Measurements from ENCODE around the gene ZNF423. TPM values are rescaled to one million over a fixed set of nuclear protein-coding genes. Genes with fewer than 3 reads are reported as not detected.

Gene ZNF423
- total and polyA plus RNA-seq, 2 of the 13 experiments (the other 11 are each of a cell fraction or from before 2014, with no cell fraction given): 0.07 to 0.31 TPM

DNA sequence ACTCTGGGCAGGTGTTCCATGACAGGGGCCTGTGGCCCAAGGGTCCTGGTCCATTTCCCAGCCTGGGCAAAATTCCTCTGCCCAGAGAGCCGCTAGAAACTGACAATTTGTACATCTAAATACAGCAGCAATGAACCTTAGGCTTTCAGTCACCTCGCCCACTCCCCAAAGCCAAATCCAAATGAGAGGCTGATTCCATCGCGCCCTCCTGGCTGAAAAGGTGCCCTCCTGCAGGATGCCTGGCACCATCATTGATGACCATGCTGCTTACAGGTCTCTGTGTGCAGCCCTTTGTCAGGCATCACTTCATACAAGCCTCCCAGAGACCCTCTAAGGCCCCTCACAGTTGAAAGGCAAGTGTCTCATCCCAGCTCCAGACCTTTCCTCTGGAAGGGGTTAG lies 367.6 kb downstream of the ZNF423 start:
- H3K4me1 ChIP-seq (ENCODE audit: insufficient read depth, low read length): no peaks in the 10 kb centered on the region
- intact Hi-C loops (cut with micrococcal nuclease; ENCODE audit: unreplicated experiment): no loop called here
- peaks cover 0 to 11% of the 10 kb centered on the region in 2 experiments; a peak in 1 of 5 replicates for H3K27me3 ChIP-seq (ENCODE audit: control insufficient read depth in 1 of 2, insufficient read depth in 2 of 2, low read length in 2 of 2)
- CTCF ChIA-PET (ENCODE audit: low intra/inter-chr PET ratio, low total read pairs): no interaction called here
- no peak overlapping the region for H3K4me2 ChIP-seq (ENCODE audit: low read depth, low read length)
- no peaks in the 10 kb centered on the region for H3K79me2 ChIP-seq (ENCODE audit: insufficient read depth, low read length)
- ATAC-seq: no peak
- H4K20me1 ChIP-seq (ENCODE audit: insufficient read depth, low read length): no peaks in the 10 kb centered on the region
- no peak overlapping the region for H3K9ac ChIP-seq (ENCODE audit: insufficient read depth, low read depth, low read length)
- POLR2A ChIA-PET: no interaction called here
- H3K27ac ChIP-seq (ENCODE audit: extremely low read length, insufficient read depth, low read length): no peak overlapping the region
- 46% methylated on average over 4 of the region's 4 CpGs for WGBS (ENCODE audit: low lambda C conversion rate)
- in situ Hi-C loops (cut with HindIII; ENCODE audit: extremely low pct_ligation_motif_present, low pct_unique_long_range_greater_than_20kb): no loop called here
- TF ChIP-seq, protein P1, sequence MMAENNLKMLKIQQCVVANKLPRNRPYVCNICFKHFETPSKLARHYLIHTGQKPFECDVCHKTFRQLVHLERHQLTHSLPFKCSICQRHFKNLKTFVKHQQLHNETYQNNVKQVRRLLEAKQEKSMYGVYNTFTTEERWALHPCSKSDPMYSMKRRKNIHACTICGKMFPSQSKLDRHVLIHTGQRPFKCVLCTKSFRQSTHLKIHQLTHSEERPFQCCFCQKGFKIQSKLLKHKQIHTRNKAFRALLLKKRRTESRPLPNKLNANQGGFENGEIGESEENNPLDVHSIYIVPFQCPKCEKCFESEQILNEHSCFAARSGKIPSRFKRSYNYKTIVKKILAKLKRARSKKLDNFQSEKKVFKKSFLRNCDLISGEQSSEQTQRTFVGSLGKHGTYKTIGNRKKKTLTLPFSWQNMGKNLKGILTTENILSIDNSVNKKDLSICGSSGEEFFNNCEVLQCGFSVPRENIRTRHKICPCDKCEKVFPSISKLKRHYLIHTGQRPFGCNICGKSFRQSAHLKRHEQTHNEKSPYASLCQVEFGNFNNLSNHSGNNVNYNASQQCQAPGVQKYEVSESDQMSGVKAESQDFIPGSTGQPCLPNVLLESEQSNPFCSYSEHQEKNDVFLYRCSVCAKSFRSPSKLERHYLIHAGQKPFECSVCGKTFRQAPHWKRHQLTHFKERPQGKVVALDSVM (CRISPR knock-in tag; IDR thresholded peaks at IDR 0.05): no peak
- H3K4me3 ChIP-seq (replicated peaks in 1 of 3; ENCODE audit: insufficient read depth in 1 of 3, low read depth in 2 of 3, low read length in 3 of 3): no peak overlapping the region
- no peaks in the 10 kb centered on the region for H3K9me3 ChIP-seq (ENCODE audit: low read length)
- no TSS peak for BruUV-seq (replicated peaks)
- no peak for DNase-seq (ENCODE audit: low spot score)
- no peak overlapping the region for H2AFZ ChIP-seq (ENCODE audit: low read length)
- no peak for FAIRE-seq
- H3K36me3 ChIP-seq (replicated peaks in 1 of 2; ENCODE audit: control insufficient read depth in 1 of 2, insufficient read depth in 2 of 2, low read length in 2 of 2): no peaks in the 10 kb centered on the region

DNA sequence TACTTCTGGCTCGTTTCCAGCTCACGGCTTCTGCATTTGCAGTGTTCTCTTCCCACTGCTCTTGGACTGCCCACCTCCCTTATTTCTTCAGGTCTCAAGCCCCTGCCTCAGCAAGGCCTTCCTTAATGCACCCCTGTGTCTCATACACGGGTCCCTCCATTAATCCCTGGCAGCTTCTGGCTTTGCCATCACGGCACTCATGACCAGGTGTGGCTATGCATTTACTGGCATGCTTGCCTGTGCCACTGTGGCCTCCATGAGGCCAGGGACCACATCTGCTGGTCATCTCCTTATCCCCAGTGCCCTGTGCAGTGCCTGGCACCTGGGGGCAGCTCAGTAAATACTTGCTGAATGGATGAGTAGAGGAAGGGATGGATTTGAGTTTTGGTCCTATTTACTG lies 368.2 kb downstream of the ZNF423 start:
- POLR2A ChIA-PET: no interaction called here
- no TSS peak for BruUV-seq (replicated peaks)
- in situ Hi-C loops (cut with HindIII; ENCODE audit: extremely low pct_ligation_motif_present, low pct_unique_long_range_greater_than_20kb) (no loop called here), intact Hi-C loops (cut with micrococcal nuclease; ENCODE audit: unreplicated experiment) (no loop called here)
- ATAC-seq (no peak), FAIRE-seq (no peak), DNase-seq (ENCODE audit: low spot score) (no peak)
- Histone ChIP-seq H3K9me3 (ENCODE audit: low read length) (no peaks in the 10 kb centered on the region), H4K20me1 (ENCODE audit: insufficient read depth, low read length) (no peaks in the 10 kb centered on the region), H3K27me3 (ENCODE audit: control insufficient read depth in 1 of 2, insufficient read depth in 2 of 2, low read length in 2 of 2) (peaks cover 0 to 11% of the 10 kb centered on the region in 2 experiments; a peak in 1 of 5 replicates), H3K36me3 (replicated peaks in 1 of 2; ENCODE audit: control insufficient read depth in 1 of 2, insufficient read depth in 2 of 2, low read length in 2 of 2) (no peaks in the 10 kb centered on the region), H3K9ac (ENCODE audit: insufficient read depth, low read depth, low read length) (no peak overlapping the region), H3K4me1 (ENCODE audit: insufficient read depth, low read length) (no peaks in the 10 kb centered on the region), H3K27ac (ENCODE audit: extremely low read length, insufficient read depth, low read length) (no peak overlapping the region), H3K79me2 (ENCODE audit: insufficient read depth, low read length) (no peaks in the 10 kb centered on the region), H3K4me2 (ENCODE audit: low read depth, low read length) (no peak overlapping the region), H3K4me3 (replicated peaks in 1 of 3; ENCODE audit: insufficient read depth in 1 of 3, low read depth in 2 of 3, low read length in 3 of 3) (no peak overlapping the region), H2AFZ (ENCODE audit: low read length) (no peak overlapping the region)
- CTCF ChIA-PET (ENCODE audit: low intra/inter-chr PET ratio, low total read pairs): no interaction called here
- WGBS (ENCODE audit: low lambda C conversion rate): 3% methylated on average over 4 of the region's 4 CpGs
- TF ChIP-seq ZNF333 (CRISPR knock-in tag; IDR thresholded peaks at IDR 0.05; ENCODE audit: borderline replicate concordance): no peak
- TF ChIP-seq ZC3H4 (CRISPR knock-in tag; IDR thresholded peaks at IDR 0.05; ENCODE audit: borderline replicate concordance): no peak
- no peak for TF ChIP-seq CEBPB (IDR thresholded peaks at IDR 0.05; ENCODE audit: borderline replicate concordance, low read depth, low read length)
- no peak for TF ChIP-seq SYNCRIP (IDR thresholded peaks at IDR 0.05; ENCODE audit: insufficient read depth, low read depth, low read length)
- no peak for TF ChIP-seq ZNF780A (CRISPR knock-in tag; IDR thresholded peaks at IDR 0.05)
- TF ChIP-seq, protein P2, sequence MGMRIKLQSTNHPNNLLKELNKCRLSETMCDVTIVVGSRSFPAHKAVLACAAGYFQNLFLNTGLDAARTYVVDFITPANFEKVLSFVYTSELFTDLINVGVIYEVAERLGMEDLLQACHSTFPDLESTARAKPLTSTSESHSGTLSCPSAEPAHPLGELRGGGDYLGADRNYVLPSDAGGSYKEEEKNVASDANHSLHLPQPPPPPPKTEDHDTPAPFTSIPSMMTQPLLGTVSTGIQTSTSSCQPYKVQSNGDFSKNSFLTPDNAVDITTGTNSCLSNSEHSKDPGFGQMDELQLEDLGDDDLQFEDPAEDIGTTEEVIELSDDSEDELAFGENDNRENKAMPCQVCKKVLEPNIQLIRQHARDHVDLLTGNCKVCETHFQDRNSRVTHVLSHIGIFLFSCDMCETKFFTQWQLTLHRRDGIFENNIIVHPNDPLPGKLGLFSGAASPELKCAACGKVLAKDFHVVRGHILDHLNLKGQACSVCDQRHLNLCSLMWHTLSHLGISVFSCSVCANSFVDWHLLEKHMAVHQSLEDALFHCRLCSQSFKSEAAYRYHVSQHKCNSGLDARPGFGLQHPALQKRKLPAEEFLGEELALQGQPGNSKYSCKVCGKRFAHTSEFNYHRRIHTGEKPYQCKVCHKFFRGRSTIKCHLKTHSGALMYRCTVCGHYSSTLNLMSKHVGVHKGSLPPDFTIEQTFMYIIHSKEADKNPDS (CRISPR knock-in tag; IDR thresholded peaks at IDR 0.05): no peak
- TF ChIP-seq, protein P3, sequence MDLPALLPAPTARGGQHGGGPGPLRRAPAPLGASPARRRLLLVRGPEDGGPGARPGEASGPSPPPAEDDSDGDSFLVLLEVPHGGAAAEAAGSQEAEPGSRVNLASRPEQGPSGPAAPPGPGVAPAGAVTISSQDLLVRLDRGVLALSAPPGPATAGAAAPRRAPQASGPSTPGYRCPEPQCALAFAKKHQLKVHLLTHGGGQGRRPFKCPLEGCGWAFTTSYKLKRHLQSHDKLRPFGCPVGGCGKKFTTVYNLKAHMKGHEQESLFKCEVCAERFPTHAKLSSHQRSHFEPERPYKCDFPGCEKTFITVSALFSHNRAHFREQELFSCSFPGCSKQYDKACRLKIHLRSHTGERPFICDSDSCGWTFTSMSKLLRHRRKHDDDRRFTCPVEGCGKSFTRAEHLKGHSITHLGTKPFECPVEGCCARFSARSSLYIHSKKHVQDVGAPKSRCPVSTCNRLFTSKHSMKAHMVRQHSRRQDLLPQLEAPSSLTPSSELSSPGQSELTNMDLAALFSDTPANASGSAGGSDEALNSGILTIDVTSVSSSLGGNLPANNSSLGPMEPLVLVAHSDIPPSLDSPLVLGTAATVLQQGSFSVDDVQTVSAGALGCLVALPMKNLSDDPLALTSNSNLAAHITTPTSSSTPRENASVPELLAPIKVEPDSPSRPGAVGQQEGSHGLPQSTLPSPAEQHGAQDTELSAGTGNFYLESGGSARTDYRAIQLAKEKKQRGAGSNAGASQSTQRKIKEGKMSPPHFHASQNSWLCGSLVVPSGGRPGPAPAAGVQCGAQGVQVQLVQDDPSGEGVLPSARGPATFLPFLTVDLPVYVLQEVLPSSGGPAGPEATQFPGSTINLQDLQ (CRISPR knock-in tag; IDR thresholded peaks at IDR 0.05): no peak
- TF ChIP-seq ZNF160 (CRISPR knock-in tag; IDR thresholded peaks at IDR 0.05): no peak
- TF ChIP-seq MATR3 (CRISPR knock-in tag; IDR thresholded peaks at IDR 0.05): no peak
- no peak for TF ChIP-seq CENPX (CRISPR knock-in tag; IDR thresholded peaks at IDR 0.05)

Data from HepG2 (cell line).